HUES48 (cell line): ENCODE data around the gene IRAK2.

Source experiments
- H3K27ac ChIP-seq: one replicate; pipeline ENCODE4 v1.7.0; 2013; ENCODE audit warnings: low read depth, low read length, inconsistent platforms
- H3K27me3 ChIP-seq: 2 replicates; pipeline ENCODE4 v1.6.1; 2013; ENCODE audit warnings: mild to moderate bottlenecking, low read length; ENCODE audit not compliant: control insufficient read depth, insufficient read depth
- H3K36me3 ChIP-seq: 2 replicates; pipeline ENCODE4 v1.6.1; 2013; ENCODE audit warnings: low read length; ENCODE audit not compliant: control insufficient read depth, insufficient read depth
- H3K4me1 ChIP-seq: 2 replicates; pipeline ENCODE4 v1.6.1; 2013; ENCODE audit warnings: mild to moderate bottlenecking, low read length; ENCODE audit not compliant: control insufficient read depth, insufficient read depth
- H3K4me3 ChIP-seq: 2 replicates; pipeline ENCODE4 v1.5.1; 2013; ENCODE audit warnings: mild to moderate bottlenecking, low read depth, low read length
- H3K9ac ChIP-seq: 2 replicates; pipeline ENCODE4 v1.6.1; 2013; ENCODE audit warnings: mild to moderate bottlenecking, low read depth, low read length, moderate library complexity
- H3K9me3 ChIP-seq: 2 replicates; pipeline ENCODE4 v1.6.1; 2013; ENCODE audit warnings: low read length; ENCODE audit not compliant: control insufficient read depth, insufficient read depth

The IRAK2 gene

DNA sequence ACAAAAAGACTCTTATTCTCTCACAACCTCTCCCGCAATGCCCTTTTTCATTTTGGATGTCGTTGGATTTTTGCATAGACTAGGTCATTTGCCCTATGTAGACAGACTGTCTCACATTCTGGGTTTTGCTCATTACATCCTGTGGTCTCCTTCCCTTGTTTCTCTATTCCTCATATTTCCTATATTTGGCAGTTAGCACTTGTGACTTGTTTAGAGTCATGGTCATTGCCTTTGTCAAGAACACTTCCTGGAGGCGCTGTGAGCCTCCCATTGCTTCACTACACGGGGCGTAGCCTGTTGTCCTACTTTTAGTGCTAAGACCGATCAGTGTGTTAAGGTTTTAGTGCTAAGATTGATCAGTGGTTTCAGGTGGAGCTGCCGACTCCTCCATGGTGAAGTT lies 67.4 kb downstream of the IRAK2 start:
- Histone ChIP-seq H3K4me3 (no peak overlapping the region), H3K9ac (no peak overlapping the region), H3K27ac (no peak overlapping the region), H3K4me1 (no peaks in the 10 kb centered on the region), H3K9me3 (no peaks in the 10 kb centered on the region), H3K27me3 (no peaks in the 10 kb centered on the region), H3K36me3 (no peaks in the 10 kb centered on the region)

DNA sequence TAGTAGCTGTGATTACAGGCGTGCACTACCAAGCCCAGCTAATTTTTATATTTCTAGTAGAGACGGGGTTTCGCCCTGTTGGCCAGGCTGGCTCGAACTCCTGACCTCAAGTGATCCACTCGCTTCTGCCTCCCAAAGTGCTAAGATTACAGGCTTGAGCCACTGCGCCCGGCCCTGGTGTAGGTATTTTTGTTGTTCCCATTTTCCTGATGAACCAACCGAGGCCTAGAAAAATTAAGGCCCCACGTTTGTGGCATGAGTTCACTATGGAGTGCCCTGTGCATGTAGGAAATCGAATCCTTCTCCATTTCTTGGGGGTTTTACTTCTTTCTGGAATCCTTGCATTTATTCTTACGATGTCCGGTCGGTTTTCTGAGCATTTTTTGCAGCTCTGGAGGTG lies 69.3 kb downstream of the IRAK2 start:
- no peaks in the 10 kb centered on the region for H3K4me1 ChIP-seq
- no peak overlapping the region for H3K27ac ChIP-seq
- H3K9ac ChIP-seq = no peak overlapping the region
- H3K4me3 ChIP-seq = no peak overlapping the region
- H3K9me3 ChIP-seq = no peaks in the 10 kb centered on the region
- H3K36me3 ChIP-seq = no peaks in the 10 kb centered on the region
- H3K27me3 ChIP-seq = no peaks in the 10 kb centered on the region

DNA sequence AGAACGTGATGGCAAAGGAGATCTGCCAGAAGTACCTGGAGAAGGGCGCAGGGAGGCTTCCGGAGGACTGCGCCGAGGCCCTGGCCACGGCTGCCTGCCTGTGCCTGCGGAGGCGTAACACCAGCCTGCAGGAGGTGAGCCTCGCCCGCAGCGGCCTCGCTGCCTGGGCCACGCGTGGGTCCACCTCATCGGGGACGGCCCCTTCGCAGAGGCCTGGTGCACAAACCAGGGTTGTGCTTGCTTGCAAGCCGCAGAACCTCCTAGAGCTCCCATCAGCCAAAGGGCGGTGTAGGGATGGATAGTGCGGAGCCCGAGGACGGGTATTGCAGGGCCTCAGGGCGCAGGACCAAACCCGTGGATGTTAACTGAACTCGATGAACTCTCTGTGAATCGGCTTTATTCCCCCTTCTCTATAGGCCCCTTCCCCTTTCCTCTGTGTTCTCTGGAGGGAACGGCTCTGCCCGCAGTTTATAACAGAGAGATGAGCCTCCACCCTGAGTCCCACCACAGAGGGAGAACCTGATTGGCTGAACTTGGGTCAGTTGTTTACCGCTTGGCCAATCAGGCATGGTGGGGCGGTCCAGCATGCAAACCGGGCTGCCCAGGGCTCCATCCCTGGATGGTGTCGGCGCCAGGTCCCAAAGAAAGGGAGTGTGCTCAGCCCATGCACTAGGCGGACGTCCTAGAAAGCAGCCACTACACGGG lies 70.0 kb downstream of the IRAK2 start:
- Histone ChIP-seq H3K36me3 (no peaks in the 10 kb centered on the region), H3K4me3 (no peak overlapping the region), H3K27me3 (no peaks in the 10 kb centered on the region), H3K27ac (no peak overlapping the region), H3K9me3 (no peaks in the 10 kb centered on the region), H3K4me1 (no peaks in the 10 kb centered on the region), H3K9ac (no peak overlapping the region)

DNA sequence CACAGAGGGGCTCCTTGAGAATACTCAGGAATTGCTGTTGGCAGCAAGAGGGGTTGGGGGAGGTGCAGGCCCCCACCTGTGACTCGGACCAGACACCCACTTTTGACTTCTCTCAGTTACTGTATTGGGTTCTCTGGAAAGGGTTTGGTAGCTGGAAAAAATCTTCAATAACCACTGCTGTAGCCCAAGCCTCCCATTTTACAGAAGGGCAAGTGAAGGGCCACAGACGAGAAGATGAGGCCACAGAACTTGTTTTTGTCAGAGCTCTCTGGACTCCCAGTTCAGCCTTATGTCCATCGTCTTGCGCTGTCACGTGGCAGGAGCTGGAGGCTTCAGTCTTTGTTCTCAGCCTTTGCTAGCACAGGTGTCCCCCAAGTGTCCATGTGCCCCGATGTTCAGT lies 70.8 kb downstream of the IRAK2 start:
- Histone ChIP-seq H3K9me3 (no peaks in the 10 kb centered on the region), H3K27ac (no peak overlapping the region), H3K36me3 (no peaks in the 10 kb centered on the region), H3K4me3 (no peak overlapping the region), H3K9ac (no peak overlapping the region), H3K27me3 (no peaks in the 10 kb centered on the region), H3K4me1 (no peaks in the 10 kb centered on the region)

DNA sequence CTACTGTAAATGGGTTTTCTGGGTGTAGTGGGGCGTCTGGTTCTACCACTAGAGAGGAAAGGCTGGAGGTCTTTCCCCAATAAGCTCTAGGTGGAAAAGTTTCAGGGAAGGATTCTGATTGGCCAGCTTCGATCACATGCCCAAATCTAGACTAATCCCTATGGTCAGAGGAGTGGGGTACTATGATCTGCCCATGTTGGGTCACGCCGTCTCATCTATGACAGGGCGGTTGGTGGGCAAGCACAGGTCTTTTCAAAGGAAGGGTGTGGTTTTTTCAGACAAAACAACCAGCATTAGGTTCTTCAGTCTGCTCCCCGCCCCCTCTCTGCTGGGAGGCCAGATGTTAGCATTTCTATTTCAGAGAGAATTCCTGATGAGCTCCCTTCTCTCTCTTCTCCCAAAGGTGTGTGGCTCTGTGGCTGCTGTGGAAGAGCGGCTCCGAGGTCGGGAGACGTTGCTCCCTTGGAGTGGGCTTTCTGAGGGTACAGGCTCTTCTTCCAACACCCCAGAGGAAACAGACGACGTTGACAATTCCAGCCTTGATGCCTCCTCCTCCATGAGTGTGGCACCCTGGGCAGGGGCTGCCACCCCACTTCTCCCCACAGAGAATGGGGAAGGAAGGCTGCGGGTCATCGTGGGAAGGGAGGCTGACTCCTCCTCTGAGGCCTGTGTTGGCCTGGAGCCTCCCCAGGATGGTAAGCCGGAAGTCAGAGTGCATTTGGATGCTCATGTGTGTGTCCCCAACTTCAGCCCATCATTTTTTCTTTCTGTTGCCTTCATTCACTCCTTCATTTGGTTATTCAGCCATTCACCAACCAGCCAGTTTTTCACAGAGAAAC lies 73.8 kb downstream of the IRAK2 start:
- no peak overlapping the region for H3K9ac ChIP-seq
- no peaks in the 10 kb centered on the region for H3K27me3 ChIP-seq
- no peaks in the 10 kb centered on the region for H3K9me3 ChIP-seq
- H3K36me3 ChIP-seq = no peaks in the 10 kb centered on the region
- no peak overlapping the region for H3K4me3 ChIP-seq
- H3K4me1 ChIP-seq = no peaks in the 10 kb centered on the region
- H3K27ac ChIP-seq = no peak overlapping the region

DNA sequence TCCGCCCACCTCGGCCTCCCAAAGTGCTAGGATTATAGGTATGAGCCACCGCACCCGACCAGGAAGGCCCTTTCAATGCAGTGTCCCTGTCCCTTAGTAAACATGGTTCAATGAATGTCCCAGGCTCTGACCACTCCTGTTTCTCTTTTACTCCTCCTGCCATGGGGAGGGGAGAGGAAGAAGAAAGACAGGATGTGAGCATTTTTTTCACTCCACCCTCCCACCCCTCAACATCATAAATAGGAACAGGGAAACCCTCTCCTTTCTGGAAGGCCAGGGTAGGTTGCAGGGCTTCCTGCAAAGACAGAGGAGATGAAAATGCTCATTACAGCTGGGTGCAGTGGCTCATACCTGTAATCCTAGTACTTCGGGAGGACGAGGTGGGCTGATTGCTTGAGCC lies 76.1 kb downstream of the IRAK2 start:
- Histone ChIP-seq H3K27ac (no peak overlapping the region), H3K9me3 (peaks cover 10% of the 10 kb centered on the region), H3K27me3 (no peaks in the 10 kb centered on the region), H3K4me1 (no peaks in the 10 kb centered on the region), H3K4me3 (no peak overlapping the region), H3K9ac (no peak overlapping the region), H3K36me3 (no peaks in the 10 kb centered on the region)

DNA sequence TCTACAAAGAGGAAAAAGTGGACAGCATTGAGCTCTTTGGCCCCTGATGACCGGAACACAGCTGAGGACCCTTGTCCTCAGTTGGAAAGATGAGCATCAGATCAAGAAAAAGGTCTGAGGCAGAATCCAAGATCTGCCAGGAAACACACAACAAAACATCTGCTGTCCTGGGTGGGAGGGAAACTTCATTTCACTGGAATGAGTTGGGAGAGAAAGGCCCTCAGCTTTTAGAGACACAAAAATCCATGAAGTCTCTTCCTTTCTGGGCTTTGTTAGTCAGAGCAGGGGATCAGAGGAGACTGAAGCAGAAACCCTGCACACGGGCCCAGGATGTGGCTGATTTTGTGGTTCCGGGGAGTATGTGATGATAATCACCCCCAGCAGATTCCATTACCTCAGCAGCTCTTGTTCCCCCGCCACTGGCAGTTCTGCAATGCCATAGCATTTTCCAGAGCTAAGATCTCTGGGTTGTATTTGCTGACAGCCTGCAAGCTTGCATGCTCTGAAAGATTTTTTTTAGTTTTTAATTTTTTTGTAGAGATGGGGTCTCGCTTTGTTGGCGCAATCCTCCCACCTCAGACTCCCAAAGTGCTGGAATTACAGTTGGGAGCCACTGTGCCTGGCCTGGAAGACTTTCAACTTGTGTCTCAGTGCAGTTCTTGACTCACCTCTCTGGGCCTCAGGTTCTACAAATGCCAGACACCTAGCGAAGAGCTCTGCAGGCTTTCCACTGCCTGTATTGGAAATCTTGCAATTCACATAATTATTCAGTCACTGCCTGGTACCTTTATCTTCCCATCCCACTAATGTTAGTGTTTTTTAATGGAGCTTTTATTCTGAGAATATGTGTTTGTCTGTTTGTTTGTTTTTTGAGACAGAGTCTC lies 77.7 kb downstream of the IRAK2 start:
- Histone ChIP-seq H3K4me3 (no peak overlapping the region), H3K27ac (no peak overlapping the region), H3K9ac (no peak overlapping the region), H3K27me3 (no peaks in the 10 kb centered on the region; the same call in 1 of the 2 replicates), H3K4me1 (no peaks in the 10 kb centered on the region), H3K36me3 (no peaks in the 10 kb centered on the region), H3K9me3 (peaks cover 10% of the 10 kb centered on the region)

DNA sequence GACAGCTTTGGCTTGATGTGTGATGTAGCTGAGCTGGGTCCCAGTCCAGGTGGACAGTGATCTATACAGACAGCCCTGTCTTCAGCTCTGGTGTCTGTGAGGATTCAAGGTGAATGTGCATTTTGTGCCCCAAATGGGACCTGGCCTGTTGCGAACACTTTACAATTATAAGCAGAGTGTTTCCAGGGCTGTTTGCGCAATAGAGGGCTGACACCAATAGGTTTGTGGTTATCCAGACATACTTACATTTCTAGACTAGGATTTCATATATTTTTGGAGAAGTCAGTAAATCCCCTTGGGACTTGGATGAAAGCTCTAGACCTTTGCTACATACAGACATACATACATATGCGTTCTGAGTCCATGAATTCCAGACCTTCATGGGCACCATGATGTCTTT lies 79.3 kb downstream of the IRAK2 start:
- Histone ChIP-seq H3K4me3 (no peak overlapping the region), H3K4me1 (no peaks in the 10 kb centered on the region; the same call in 1 of the 2 replicates), H3K36me3 (no peaks in the 10 kb centered on the region), H3K27me3 (no peaks in the 10 kb centered on the region; the same call in 1 of the 2 replicates), H3K27ac (no peak overlapping the region), H3K9me3 (peaks cover 10% of the 10 kb centered on the region), H3K9ac (no peak overlapping the region)

DNA sequence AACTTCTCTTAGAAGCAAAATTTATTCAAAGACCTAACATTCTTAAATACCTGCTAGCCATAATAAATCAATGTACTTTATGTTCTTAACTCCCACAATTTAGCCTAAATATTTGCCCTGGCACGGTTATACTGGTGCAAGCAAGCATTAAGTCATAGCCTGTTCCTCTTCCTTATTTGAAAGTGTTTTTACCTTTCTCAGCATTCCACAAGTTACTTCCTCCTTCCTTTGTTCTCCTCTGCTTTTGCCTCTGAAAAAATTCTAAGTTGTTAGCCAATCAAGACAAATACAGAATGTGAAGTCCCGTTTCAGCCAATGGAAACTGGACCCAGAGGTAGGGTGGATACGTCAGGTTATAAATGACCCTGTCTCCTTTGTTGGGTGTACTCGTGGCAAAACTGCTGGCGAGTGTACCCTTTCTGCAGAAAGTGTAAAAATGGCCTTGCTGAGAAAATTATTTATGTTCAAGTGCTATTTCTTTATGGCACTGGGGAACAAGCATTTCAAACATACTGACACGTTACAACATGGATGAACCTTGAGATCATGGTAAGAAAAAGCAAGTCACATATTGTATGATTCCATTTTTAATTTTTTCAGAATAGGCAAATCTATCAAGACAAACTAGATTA lies 80.5 kb downstream of the IRAK2 start:
- H3K27ac ChIP-seq = no peak overlapping the region
- H3K36me3 ChIP-seq = peaks cover under 1% of the 10 kb centered on the region; the same call in 1 of the 2 replicates
- no peak overlapping the region for H3K4me3 ChIP-seq
- peaks cover 10% of the 10 kb centered on the region for H3K9me3 ChIP-seq
- H3K27me3 ChIP-seq = no peaks in the 10 kb centered on the region; the same call in 1 of the 2 replicates
- H3K4me1 ChIP-seq = peaks cover 11% of the 10 kb centered on the region
- H3K9ac ChIP-seq = no peak overlapping the region

DNA sequence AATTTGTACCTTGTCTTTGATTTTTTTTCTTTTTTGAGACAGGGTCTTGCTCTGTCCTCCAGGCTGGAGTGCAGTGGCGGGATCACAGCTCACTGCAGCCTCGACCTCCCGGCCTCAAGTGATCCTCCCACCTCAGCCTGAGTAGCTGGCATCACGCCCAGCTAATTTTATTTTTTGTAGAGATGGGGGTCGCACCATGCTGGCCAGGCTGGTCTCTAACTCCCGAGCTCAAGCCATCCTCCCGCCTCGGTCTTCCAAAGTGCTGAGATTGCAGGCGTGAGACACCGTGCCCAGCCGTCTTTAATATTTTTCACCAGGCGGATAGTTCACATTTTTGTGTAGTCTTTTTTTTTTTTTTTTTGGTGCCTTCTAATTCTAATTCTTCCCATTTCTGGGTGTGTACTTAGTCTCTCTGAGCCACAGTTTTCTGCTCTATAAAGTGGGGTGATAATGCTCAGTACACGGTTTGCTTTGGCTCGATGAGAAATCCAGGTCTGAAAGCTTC lies 83.0 kb downstream of the IRAK2 start:
- no peaks in the 10 kb centered on the region; the same call in 1 of the 2 replicates for H3K27me3 ChIP-seq
- peak overlapping the region; percentile 32; the same call in 1 of the 2 replicates for H3K4me3 ChIP-seq
- H3K9ac ChIP-seq = no peak overlapping the region
- H3K4me1 ChIP-seq = peaks cover 20% of the 10 kb centered on the region
- peaks cover 10% of the 10 kb centered on the region for H3K9me3 ChIP-seq
- no peak overlapping the region for H3K27ac ChIP-seq
- peaks cover 16% of the 10 kb centered on the region for H3K36me3 ChIP-seq
